OCI-LY7 (cell line): ENCODE data around the gene GSE1. TPM values are rescaled to one million over a fixed set of nuclear protein-coding genes. Genes with fewer than 3 reads are reported as not detected.

Source experiments
- BruUV-seq: library from RNA; stranded (reverse); fragments of 400-500 nt; replicated peaks from 2 replicates; lab custom pipeline; 2021; lab: Mats Ljungman, UMichigan
- CTCF ChIA-PET: fragments of 300-600 bp; sonication (Branson Sonifier 250); formaldehyde crosslinking; loops from one replicate; lab custom pipeline; 2022; ENCODE audit warnings: antibody characterized with exemption; ENCODE audit not compliant: unreplicated experiment; lab: Charles Lee
- POLR2A ChIA-PET: fragments of 300-600 bp; sonication (Branson Sonifier 250); formaldehyde crosslinking; loops from one replicate; lab custom pipeline; 2022; ENCODE audit warnings: antibody characterized with exemption; lab: Charles Lee
- DNase-seq: peaks from one replicate; pipeline ENCODE4 v3.0.0-alpha.2; 2015; ENCODE audit warnings: low spot score
- H2AFZ ChIP-seq: fragments of 200-600 bp; sonication (generic), shearing (Covaris generic); 2 replicates; pipeline ENCODE4 v1.6.1; 2014; ENCODE audit warnings: mild to moderate bottlenecking, antibody characterized with exemption, low read length, moderate library complexity
- H3K27ac ChIP-seq: fragments of 200-600 bp; sonication (generic); 2 replicates; pipeline ENCODE4 v1.5.1; 2014; ENCODE audit warnings: mixed run types, low read depth, mild to moderate bottlenecking, moderate library complexity, low read length, inconsistent platforms; ENCODE audit not compliant: poor library complexity, severe bottlenecking
- H3K36me3 ChIP-seq: fragments of 200-600 bp; sonication (generic); 2 replicates; pipeline ENCODE4 v1.6.1; 2014; ENCODE audit warnings: mild to moderate bottlenecking, antibody characterized with exemption, low read length, moderate library complexity, mixed read lengths; ENCODE audit not compliant: insufficient read depth
- H3K4me1 ChIP-seq: fragments of 200-600 bp; sonication (generic); 2 replicates; pipeline ENCODE4 v1.5.1; 2014; ENCODE audit warnings: mild to moderate bottlenecking, low read length; ENCODE audit not compliant: insufficient read depth, poor library complexity, severe bottlenecking
- H3K4me2 ChIP-seq: fragments of 200-600 bp; sonication (generic); 2 replicates; pipeline ENCODE4 v1.6.1; 2014; ENCODE audit warnings: mild to moderate bottlenecking, low read length
- H3K4me3 ChIP-seq: fragments of 200-600 bp; sonication (generic); 2 replicates; pipeline ENCODE4 v1.5.1; 2014; ENCODE audit warnings: mild to moderate bottlenecking, low read depth, low read length; ENCODE audit not compliant: poor library complexity, severe bottlenecking
- H3K79me2 ChIP-seq: fragments of 200-600 bp; sonication (generic); 2 replicates; pipeline ENCODE4 v1.6.1; 2016; ENCODE audit warnings: low read depth, mild to moderate bottlenecking, low read length, moderate library complexity, mixed read lengths; ENCODE audit not compliant: insufficient read depth
- H3K9me2 ChIP-seq: fragments of 200-600 bp; sonication (generic); 2 replicates; pipeline ENCODE4 v1.6.1; 2016; ENCODE audit warnings: mild to moderate bottlenecking, low read length, mixed read lengths; ENCODE audit not compliant: insufficient read depth
- H3K9me3 ChIP-seq: fragments of 200-600 bp; sonication (generic); 2 replicates; pipeline ENCODE4 v1.6.1; 2014; ENCODE audit warnings: mild to moderate bottlenecking, mixed run types, low read length, mixed read lengths
- H4K20me1 ChIP-seq: fragments of 200-600 bp; sonication (generic); 2 replicates; pipeline ENCODE4 v1.6.1; 2014; ENCODE audit warnings: mild to moderate bottlenecking, antibody characterized with exemption, low read length, moderate library complexity, mixed read lengths; ENCODE audit not compliant: insufficient read depth
- CTCF ChIP-seq: fragments of 200-600 bp; sonication (generic); conservative IDR thresholded peaks from 2 replicates; pipeline ENCODE4 v1.5.1; 2014; ENCODE audit warnings: mild to moderate bottlenecking, antibody characterized with exemption, low read length, moderate library complexity, mixed read lengths
- EZH2phosphoT487 ChIP-seq: fragments of 200-600 bp; sonication (generic); IDR thresholded peaks from 2 replicates; pipeline ENCODE4 v1.6.1; 2018; ENCODE audit warnings: low read depth, borderline replicate concordance, mild to moderate bottlenecking, mixed run types, antibody characterized with exemption, low read length, moderate library complexity, mixed read lengths
- intact Hi-C: fragments of 100-400 bp; cut with micrococcal nuclease; formaldehyde crosslinking; loops from one replicate; pipeline ENCODE4 v1.10.0; 2022; ENCODE audit not compliant: unreplicated experiment
- total RNA-seq, 2 experiments: library from RNA; depleted of rRNA in 1 of 2; stranded (reverse); fragments of >200 nt in 1 of 2; shearing (Covaris generic) in 1 of 2; gene quantifications; 2 replicates each; pipeline ENCODE4 v1.2.3, GENCODE V29; 2014 to 2022

The GSE1 gene
- total RNA-seq, 2 experiments from 2014 or later, result 30.9 to 66.6 TPM

GRCh38 chr16:85687651-85688471 lies 74.7 kb downstream of the GSE1 start:
- no TSS peak for BruUV-seq
- Histone ChIP-seq H3K4me3 (peak overlapping the region; percentile 87), H3K79me2 (peaks cover 58% of the 10 kb centered on the region), H3K27ac (peak overlapping the region; percentile 90), H3K4me1 (peaks cover 56% of the 10 kb centered on the region), H3K9me2 (no peaks in the 10 kb centered on the region), H4K20me1 (peaks cover 15% of the 10 kb centered on the region), H2AFZ (no peak overlapping the region; the same call in 1 of the 2 replicates), H3K36me3 (peaks cover 44% of the 10 kb centered on the region), H3K9me3 (no peaks in the 10 kb centered on the region), H3K4me2 (peak overlapping the region; percentile 95)
- ChIA-PET POLR2A (interaction anchor here (0.5 to 2.5 kb wide), 2 partner anchors 29 to 106 kb away, joined by 3 to 12 read pairs; no protein-coding TSS in a partner anchor), CTCF (no interaction called here)
- TF ChIP-seq EZH2phosphoT487, result no peak
- TF ChIP-seq CTCF, result peak; percentile 72
- intact Hi-C loops, result loop anchor here (1.0 to 5.0 kb wide), 5 partner anchors 30 to 240 kb away; partner anchors contain the start of gene GSE1
- DNase-seq, result peak; percentile 62

GRCh38 chr16:85688586-85689284 lies 75.6 kb downstream of the GSE1 start, which contains the start of gene GINS2:
Gene GINS2 (minus strand): TSS chr16:85688954. CDS start chr16:85688898, 56 bp downstream.
- H3K4me3 ChIP-seq, result peak within 1 kb of the TSS; percentile 87
- peak within 1 kb of the TSS; percentile 90 for H3K27ac ChIP-seq
- H4K20me1 ChIP-seq, result peaks cover 12% of the 10 kb centered on the region
- no peaks in the 10 kb centered on the region for H3K9me3 ChIP-seq
- peaks cover 35% of the 10 kb centered on the region for H3K36me3 ChIP-seq
- no peaks in the 10 kb centered on the region for H3K9me2 ChIP-seq
- peaks cover 50% of the 10 kb centered on the region for H3K4me1 ChIP-seq
- intact Hi-C loops, result loop anchor here (1.0 to 5.0 kb wide), 3 partner anchors 76 to 240 kb away; partner anchors contain the start of gene GSE1
- H2AFZ ChIP-seq, result peak within 1 kb of the TSS; percentile 69; the same call in 1 of the 2 replicates
- CTCF ChIA-PET, result interaction anchor here (0.6 kb wide), 1 partner anchor 304 kb away, joined by 3 read pairs; no protein-coding TSS in a partner anchor
- H3K79me2 ChIP-seq, result peaks cover 50% of the 10 kb centered on the region
- DNase-seq, result peak; percentile 97
- TF ChIP-seq EZH2phosphoT487, result no peak
- no peak for TF ChIP-seq CTCF
- POLR2A ChIA-PET, result interaction anchor here (0.9 to 2.5 kb wide), 2 partner anchors 28 to 65 kb away, joined by 3 to 12 read pairs; no protein-coding TSS in a partner anchor
- BruUV-seq, result no TSS peak
- H3K4me2 ChIP-seq, result peak within 1 kb of the TSS; percentile 95
